GM12878 (cell line): ENCODE data around the gene PTGDR2.

Experiments
- CHD1 ChIP-seq: IDR thresholded peaks from 2 replicates; pipeline ENCODE4 v1.6.1; 2012; ENCODE audit warnings: low read depth, low read length, improper control_type of control experiment
- CTCF ChIP-seq, 3 experiments: IDR thresholded peaks in 2 of 3; conservative IDR thresholded peaks in 1 of 3; 2 replicates each; pipeline ENCODE4 v1.5.1; 2011; ENCODE audit warnings: low read depth in 3 of 3, low read length in 3 of 3, mild to moderate bottlenecking in 3 of 3, control low read depth in 2 of 3, moderate library complexity in 2 of 3, inconsistent platforms in 1 of 3, mixed read lengths in 1 of 3; ENCODE audit not compliant: control insufficient read depth in 2 of 3, insufficient read depth in 1 of 3; ENCODE audit errors: extremely low read depth in 1 of 3
- EZH2 ChIP-seq: IDR thresholded peaks from 2 replicates; pipeline ENCODE4 v1.6.1; 2012; ENCODE audit warnings: low read depth, mild to moderate bottlenecking, control low read depth, inconsistent platforms, low read length, borderline replicate concordance; ENCODE audit not compliant: control insufficient read depth
- FOXM1 ChIP-seq: IDR thresholded peaks from 2 replicates; pipeline ENCODE4 v1.6.1; 2012; ENCODE audit warnings: low read depth, mild to moderate bottlenecking, inconsistent platforms, low read length, moderate library complexity
- HDAC2 ChIP-seq: fragments of 200-600 bp; sonication (generic); IDR thresholded peaks from 2 replicates; pipeline ENCODE4 v1.6.1; 2017
- POLR2AphosphoS2 ChIP-seq: IDR thresholded peaks from 2 replicates; pipeline ENCODE4 v1.6.1; 2011; ENCODE audit warnings: low read depth, mild to moderate bottlenecking, low read length, improper control_type of control experiment, moderate library complexity
- TAF1 ChIP-seq: IDR thresholded peaks from 2 replicates; pipeline ENCODE4 v1.6.1; 2011; ENCODE audit warnings: mild to moderate bottlenecking, low read depth, low read length, borderline replicate concordance
- ZNF274 ChIP-seq: IDR thresholded peaks from one replicate; pipeline ENCODE4 v1.8.0; 2011; ENCODE audit not compliant: insufficient read length, insufficient read depth
- TF ChIP-seq, protein P1 (sequence below): IDR thresholded peaks from 2 replicates; pipeline ENCODE4 v1.6.1; 2012; ENCODE audit warnings: mild to moderate bottlenecking, low read depth, low read length

- TF ChIP-seq CHD1: no peak
- TF ChIP-seq HDAC2: no peak
- TF ChIP-seq POLR2AphosphoS2: no peak
- no peak for TF ChIP-seq CTCF (IDR thresholded peaks at IDR 0.05 in 2 of 3, conservative IDR thresholded peaks at IDR 0.05 in 1 of 3; ENCODE audit: control insufficient read depth in 2 of 3, extremely low read depth in 1 of 3, insufficient read depth in 1 of 3, low read depth in 3 of 3, low read length in 3 of 3)
- no peak for TF ChIP-seq TAF1
- TF ChIP-seq FOXM1: no peak
- TF ChIP-seq, protein P1, sequence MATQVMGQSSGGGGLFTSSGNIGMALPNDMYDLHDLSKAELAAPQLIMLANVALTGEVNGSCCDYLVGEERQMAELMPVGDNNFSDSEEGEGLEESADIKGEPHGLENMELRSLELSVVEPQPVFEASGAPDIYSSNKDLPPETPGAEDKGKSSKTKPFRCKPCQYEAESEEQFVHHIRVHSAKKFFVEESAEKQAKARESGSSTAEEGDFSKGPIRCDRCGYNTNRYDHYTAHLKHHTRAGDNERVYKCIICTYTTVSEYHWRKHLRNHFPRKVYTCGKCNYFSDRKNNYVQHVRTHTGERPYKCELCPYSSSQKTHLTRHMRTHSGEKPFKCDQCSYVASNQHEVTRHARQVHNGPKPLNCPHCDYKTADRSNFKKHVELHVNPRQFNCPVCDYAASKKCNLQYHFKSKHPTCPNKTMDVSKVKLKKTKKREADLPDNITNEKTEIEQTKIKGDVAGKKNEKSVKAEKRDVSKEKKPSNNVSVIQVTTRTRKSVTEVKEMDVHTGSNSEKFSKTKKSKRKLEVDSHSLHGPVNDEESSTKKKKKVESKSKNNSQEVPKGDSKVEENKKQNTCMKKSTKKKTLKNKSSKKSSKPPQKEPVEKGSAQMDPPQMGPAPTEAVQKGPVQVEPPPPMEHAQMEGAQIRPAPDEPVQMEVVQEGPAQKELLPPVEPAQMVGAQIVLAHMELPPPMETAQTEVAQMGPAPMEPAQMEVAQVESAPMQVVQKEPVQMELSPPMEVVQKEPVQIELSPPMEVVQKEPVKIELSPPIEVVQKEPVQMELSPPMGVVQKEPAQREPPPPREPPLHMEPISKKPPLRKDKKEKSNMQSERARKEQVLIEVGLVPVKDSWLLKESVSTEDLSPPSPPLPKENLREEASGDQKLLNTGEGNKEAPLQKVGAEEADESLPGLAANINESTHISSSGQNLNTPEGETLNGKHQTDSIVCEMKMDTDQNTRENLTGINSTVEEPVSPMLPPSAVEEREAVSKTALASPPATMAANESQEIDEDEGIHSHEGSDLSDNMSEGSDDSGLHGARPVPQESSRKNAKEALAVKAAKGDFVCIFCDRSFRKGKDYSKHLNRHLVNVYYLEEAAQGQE: no peak
- no peak for TF ChIP-seq EZH2
- no peak for TF ChIP-seq ZNF274
These were observed 17.8 kb upstream of the PTGDR2 start for GRCh38 chr11:60873533-60873932.
